ENCODE data around the gene HMGA1.

Gene HMGA1

DNA sequence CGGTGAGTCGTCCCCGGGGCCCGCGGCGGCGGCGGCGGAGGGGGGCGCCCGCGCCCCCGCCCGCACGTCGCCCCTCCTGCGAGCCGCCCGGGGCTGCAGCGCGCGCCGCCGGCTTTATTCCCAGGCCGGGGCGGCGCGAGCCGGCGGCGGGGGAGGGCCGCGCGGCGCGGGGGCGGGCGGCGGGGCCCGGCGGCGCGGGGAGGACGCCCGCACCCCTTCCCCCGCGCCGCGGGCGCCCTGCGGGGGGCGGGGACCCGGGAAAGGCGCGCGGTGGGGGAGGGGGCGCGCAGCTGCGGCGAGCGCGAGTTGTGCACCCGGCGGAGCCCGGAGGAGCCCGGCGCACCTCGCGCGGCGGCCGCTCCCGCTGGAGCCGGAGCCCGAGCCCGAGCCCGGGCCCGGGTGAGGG is 646 bp downstream of the HMGA1 start:
- peaks cover 9% of the 10 kb centered on the region for H3K4me1 Mint-ChIP-seq
- peaks cover 19% of the 10 kb centered on the region for H3K36me3 Mint-ChIP-seq (ENCODE audit: low read depth)
- H3K27ac Mint-ChIP-seq, result no peak overlapping the region
- H3K9me3 Mint-ChIP-seq, result no peaks in the 10 kb centered on the region
- TF ChIP-seq, protein P1, sequence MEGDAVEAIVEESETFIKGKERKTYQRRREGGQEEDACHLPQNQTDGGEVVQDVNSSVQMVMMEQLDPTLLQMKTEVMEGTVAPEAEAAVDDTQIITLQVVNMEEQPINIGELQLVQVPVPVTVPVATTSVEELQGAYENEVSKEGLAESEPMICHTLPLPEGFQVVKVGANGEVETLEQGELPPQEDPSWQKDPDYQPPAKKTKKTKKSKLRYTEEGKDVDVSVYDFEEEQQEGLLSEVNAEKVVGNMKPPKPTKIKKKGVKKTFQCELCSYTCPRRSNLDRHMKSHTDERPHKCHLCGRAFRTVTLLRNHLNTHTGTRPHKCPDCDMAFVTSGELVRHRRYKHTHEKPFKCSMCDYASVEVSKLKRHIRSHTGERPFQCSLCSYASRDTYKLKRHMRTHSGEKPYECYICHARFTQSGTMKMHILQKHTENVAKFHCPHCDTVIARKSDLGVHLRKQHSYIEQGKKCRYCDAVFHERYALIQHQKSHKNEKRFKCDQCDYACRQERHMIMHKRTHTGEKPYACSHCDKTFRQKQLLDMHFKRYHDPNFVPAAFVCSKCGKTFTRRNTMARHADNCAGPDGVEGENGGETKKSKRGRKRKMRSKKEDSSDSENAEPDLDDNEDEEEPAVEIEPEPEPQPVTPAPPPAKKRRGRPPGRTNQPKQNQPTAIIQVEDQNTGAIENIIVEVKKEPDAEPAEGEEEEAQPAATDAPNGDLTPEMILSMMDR (IDR thresholded peaks at IDR 0.05; ENCODE audit: unreplicated experiment in 3 of 3), result no peak
- peak overlapping the region in 1 of 3 experiments; percentile 83 for H3K4me3 Mint-ChIP-seq
- H3K27me3 Mint-ChIP-seq (ENCODE audit: low read depth), result peaks cover 12% of the 10 kb centered on the region

DNA sequence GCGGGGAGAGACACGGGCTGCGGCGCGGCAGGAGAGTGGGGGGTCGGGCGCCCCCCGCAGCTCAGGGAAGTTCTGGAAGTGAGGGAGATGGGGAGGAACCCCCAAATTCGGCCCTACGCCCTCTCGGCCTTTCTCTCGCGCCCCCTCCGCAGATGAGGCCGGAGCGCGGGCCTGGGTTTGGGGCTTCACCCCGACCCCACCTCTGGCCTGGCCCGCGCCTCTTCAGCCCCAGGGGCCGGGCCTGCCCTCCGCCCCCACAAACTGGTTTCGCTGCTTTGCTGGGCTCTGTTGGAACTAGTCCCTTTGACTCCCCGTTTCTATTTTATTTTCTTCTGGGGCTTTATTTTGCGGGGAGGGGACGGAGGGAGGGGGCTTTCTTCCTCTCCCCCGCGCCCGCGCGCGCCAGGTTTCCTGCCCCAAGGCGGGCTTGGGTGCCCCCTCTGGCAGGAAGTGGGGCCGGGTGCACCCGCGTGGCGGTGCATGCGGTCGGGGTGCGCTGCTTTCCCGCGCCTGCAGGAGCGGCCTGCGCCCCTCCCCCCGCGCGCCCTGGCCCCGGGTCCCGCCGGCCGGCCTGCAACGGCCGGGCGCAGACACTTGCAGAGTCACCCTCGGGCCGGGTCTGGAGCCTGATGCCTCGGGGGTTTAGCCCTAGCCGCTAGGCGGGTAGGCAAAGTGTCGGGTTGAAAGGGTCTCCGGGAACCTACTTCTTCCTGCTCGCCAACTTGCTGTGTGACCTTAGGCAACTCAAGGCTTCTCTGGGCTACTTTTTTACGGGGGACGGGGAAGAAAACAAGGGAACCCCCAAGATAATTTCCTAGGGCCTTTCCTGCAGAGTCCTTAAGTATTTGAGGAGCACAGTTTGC is 1.3 kb downstream of the HMGA1 start:
- Mint-ChIP-seq H3K4me1 (peaks cover 9% of the 10 kb centered on the region), H3K4me3 (peak overlapping the region; percentile 82 to 85 (median 83)), H3K9me3 (no peaks in the 10 kb centered on the region), H3K27ac (peak overlapping the region in 2 of 3 experiments; percentile 85 to 89), H3K36me3 (ENCODE audit: low read depth) (peaks cover 26% of the 10 kb centered on the region), H3K27me3 (ENCODE audit: low read depth) (peaks cover 15% of the 10 kb centered on the region)
- TF ChIP-seq, protein P1 (IDR thresholded peaks at IDR 0.05; ENCODE audit: unreplicated experiment in 3 of 3), result peak; percentile 21 to 39 (median 27)

DNA sequence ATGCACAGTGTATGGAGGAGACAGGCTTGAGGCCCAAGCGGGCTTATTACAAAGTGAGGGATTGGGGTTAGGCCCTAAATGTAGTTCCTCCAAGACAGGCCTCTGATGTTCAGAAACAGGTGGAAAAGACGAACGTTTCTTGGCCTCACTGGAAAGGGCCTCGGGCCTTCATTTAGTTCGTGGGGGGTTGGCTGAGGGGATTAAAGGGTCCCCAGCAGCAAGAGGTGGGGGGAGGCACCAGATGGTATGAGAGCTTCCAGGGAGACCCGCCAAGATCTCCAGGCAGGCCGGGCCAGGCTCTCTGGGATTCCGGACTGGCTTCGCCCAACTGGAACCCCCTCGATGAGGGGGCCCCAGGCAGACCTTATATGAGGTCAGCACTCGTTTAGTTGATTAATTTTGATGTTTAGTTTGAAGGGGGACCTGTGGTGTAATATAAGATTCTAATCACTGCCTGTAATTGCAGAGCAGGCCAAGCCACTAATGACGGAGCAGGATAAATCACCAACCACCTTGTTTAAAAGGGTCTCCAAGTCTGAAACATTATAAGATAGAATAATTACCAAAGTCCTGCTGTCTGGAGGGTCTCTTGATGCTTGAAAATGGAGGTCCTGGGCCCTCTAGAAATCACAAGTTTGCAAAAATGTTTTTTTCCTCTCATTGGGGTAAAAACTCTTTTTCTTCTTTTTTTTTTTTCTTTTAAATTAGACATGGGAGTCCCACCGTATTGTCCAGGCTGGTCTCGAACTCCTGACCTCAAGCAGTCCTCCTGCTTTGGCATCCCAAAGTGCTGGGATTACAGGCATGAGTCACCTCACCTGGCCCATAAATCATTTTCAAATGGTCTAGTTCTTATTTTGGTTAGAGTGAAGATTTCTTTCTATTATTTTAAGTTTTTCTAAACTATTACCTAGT is 2.2 kb downstream of the HMGA1 start:
- H3K9me3 Mint-ChIP-seq, result no peaks in the 10 kb centered on the region
- H3K4me3 Mint-ChIP-seq, result peak overlapping the region; percentile 82 to 85 (median 83)
- peak overlapping the region in 2 of 3 experiments; percentile 85 to 89 for H3K27ac Mint-ChIP-seq
- peaks cover 9% of the 10 kb centered on the region for H3K4me1 Mint-ChIP-seq
- peaks cover 15% of the 10 kb centered on the region for H3K27me3 Mint-ChIP-seq (ENCODE audit: low read depth)
- TF ChIP-seq, protein P1 (IDR thresholded peaks at IDR 0.05; ENCODE audit: unreplicated experiment in 3 of 3), result no peak
- peaks cover 33% of the 10 kb centered on the region for H3K36me3 Mint-ChIP-seq (ENCODE audit: low read depth)

DNA sequence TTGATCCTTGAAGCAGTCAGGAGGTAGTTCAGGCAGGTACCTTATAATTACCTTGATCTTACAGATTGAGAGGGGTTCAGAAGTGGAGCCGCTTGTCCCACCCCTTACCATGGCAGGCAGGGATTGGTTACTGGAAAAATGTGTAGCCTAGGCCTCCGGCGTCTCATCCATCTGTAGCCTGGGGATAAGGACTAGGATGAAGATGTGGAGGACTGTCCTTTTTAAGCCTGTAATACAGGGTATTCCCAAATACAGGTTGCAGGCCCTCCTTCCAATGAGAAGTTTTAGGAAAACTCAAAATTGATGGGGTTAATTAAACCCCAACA is 2.8 kb downstream of the HMGA1 start:
- TF ChIP-seq, protein P1 (IDR thresholded peaks at IDR 0.05; ENCODE audit: unreplicated experiment in 3 of 3), result no peak
- H3K4me1 Mint-ChIP-seq, result peaks cover 9% of the 10 kb centered on the region
- H3K27ac Mint-ChIP-seq, result no peak overlapping the region
- H3K4me3 Mint-ChIP-seq, result peak overlapping the region; percentile 82 to 85 (median 83)
- peaks cover 33% of the 10 kb centered on the region for H3K36me3 Mint-ChIP-seq (ENCODE audit: low read depth)
- H3K9me3 Mint-ChIP-seq, result no peaks in the 10 kb centered on the region
- H3K27me3 Mint-ChIP-seq (ENCODE audit: low read depth), result peaks cover 15% of the 10 kb centered on the region

DNA sequence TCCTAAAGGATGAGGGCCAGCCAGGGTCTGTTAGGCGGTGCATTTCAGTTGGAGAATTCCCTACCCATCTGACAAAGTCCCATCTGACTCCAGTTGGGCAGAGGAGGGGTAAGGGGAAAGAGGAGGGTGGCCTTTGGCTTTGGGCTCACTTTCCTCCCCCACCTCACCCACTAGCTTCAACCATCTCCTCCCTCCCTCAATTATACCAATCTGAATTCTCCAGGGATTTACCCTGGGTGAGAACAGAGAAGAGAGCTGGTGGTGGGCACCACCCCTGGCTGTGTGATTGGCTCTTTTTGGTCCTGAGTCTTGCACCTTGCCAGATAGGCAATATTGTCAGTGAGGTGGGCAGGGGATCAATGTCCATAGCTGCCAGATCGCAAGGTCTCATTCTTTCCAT is 3.2 kb downstream of the HMGA1 start:
- Mint-ChIP-seq H3K27ac (no peak overlapping the region), H3K4me1 (peaks cover 9% of the 10 kb centered on the region), H3K9me3 (no peaks in the 10 kb centered on the region), H3K4me3 (peak overlapping the region in 1 of 3 experiments; percentile 41), H3K36me3 (ENCODE audit: low read depth) (peaks cover 33% of the 10 kb centered on the region), H3K27me3 (ENCODE audit: low read depth) (peaks cover 15% of the 10 kb centered on the region)
- TF ChIP-seq, protein P1 (IDR thresholded peaks at IDR 0.05; ENCODE audit: unreplicated experiment in 3 of 3), result no peak
